Measurements from ENCODE around the gene TUT7.
"Not testable (repeated sequence)": the region's sequence is repeated elsewhere in the genome, so short reads cannot be mapped to it uniquely, and the experiment has no call there.

Gene TUT7, protein sequence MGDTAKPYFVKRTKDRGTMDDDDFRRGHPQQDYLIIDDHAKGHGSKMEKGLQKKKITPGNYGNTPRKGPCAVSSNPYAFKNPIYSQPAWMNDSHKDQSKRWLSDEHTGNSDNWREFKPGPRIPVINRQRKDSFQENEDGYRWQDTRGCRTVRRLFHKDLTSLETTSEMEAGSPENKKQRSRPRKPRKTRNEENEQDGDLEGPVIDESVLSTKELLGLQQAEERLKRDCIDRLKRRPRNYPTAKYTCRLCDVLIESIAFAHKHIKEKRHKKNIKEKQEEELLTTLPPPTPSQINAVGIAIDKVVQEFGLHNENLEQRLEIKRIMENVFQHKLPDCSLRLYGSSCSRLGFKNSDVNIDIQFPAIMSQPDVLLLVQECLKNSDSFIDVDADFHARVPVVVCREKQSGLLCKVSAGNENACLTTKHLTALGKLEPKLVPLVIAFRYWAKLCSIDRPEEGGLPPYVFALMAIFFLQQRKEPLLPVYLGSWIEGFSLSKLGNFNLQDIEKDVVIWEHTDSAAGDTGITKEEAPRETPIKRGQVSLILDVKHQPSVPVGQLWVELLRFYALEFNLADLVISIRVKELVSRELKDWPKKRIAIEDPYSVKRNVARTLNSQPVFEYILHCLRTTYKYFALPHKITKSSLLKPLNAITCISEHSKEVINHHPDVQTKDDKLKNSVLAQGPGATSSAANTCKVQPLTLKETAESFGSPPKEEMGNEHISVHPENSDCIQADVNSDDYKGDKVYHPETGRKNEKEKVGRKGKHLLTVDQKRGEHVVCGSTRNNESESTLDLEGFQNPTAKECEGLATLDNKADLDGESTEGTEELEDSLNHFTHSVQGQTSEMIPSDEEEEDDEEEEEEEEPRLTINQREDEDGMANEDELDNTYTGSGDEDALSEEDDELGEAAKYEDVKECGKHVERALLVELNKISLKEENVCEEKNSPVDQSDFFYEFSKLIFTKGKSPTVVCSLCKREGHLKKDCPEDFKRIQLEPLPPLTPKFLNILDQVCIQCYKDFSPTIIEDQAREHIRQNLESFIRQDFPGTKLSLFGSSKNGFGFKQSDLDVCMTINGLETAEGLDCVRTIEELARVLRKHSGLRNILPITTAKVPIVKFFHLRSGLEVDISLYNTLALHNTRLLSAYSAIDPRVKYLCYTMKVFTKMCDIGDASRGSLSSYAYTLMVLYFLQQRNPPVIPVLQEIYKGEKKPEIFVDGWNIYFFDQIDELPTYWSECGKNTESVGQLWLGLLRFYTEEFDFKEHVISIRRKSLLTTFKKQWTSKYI (N-terminal part only)

DNA sequence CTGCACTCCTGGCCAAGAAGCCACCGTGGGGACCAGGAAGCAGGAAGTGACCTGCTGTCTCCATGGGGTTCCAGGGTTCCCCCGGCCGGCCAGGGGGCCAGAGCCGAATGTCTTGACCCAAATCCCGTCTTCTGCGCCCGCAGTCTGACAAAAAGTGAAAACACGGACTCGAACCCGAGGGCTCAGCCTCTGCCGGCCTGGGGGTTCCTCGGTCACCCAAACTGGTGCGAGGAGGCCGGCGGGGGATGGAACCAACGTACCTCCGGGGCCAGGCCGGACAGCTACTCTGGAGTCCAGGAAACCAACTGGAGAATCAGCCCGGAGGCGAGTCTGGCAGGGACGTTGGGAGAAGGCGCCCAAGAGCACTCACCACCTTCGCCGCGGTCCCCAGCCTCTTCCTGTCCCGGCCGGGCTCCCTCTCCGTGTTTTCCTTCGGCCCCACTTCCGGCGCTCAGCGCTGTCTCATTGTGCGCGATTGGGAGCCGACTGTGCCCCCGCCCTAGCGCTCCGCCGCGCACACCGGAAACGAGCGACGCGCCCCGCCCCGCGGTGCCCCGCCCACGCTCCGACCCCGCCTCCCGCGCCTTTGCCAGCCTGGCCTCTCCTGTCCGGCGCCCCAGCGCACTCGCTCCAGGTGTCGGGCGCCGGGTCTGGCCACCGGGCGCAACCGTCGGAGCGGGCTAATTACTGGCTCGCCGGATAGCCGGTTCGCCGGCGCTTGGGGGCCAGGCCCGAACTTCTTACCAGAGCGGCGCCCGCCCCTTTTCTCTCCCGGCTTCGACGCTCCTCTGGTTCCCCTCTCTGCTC lies at the start of gene TUT7:
TSS of gene TUT7 (minus strand) at position 400 of the 807 bp plus-strand sequence. CDS start 1,211 bp downstream, outside the sequence.
- FAIRE-seq, result no peak

- no peak for FAIRE-seq
Observed at GRCh38 chr9:86402591-86402990, 48.4 kb upstream of the TUT7 start.

GRCh38 chr9:86396412-86396811 lies 42.2 kb upstream of the TUT7 start:
- no peak for FAIRE-seq

- not testable (repeated sequence) for FAIRE-seq
Observed at GRCh38 chr9:86390184-86390583, 36.0 kb upstream of the TUT7 start.

DNA sequence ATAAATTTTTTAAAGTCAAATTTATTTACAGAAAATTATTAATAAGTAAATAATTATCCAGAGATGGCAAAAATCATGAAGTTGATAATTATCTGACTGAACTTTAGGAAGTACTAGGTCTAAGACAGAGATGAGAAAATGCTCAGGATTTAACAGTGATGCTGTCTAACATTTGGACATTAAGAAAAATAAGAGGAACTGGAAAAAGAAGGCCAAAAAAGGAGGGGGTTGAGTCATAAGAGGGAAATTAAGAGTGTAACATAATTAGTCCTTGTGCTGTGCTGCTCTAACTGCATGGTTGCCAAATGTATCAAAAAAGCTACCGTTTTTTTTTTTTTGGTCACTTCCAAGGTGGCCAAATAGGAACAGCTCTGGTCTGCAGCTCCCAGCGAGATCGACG lies 35.4 kb upstream of the TUT7 start:
- FAIRE-seq, result no peak

GRCh38 chr9:86387376-86387775 lies 33.2 kb upstream of the TUT7 start:
- no peak for FAIRE-seq

DNA sequence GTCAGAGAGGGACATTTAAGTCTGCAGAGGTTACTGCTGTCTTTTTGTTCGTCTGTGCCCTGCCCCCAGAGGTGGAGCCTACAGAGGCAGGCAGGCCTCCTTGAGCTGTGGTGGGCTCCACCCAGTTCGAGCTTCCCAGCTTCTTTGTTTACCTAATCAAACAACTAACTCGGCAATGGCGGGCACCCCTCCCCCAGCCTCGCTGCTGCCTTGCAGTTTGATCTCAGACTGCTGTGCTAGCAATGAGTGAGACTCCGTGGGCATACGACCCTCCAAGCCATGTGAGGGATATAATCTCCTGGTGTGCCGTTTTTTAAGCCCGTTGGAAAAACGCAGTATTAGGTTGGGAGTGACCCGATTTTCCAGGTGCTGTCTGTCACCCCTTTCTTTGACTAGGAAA lies 28.8 kb upstream of the TUT7 start:
- not testable (repeated sequence) for FAIRE-seq

GRCh38 chr9:86376016-86376415 lies 21.8 kb upstream of the TUT7 start:
- no peak for FAIRE-seq

DNA sequence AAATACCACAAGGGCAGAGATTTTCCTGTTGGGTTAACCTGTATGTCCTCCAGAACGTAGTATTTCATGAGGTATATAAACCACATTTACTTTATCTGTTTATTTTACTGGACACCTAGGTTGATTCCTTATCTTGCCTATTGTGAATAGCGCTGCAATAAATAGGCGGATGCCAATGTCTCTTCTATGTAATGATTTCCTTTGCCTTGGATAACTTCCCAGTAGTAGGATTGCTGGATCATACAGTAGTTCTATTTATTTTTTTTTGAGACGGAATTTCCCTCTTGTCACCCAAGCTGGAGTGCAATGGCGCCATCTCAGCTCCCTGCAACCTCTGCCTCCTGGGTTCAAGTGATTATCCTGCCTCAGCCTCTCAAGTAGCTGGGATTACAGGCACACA lies 15.6 kb upstream of the TUT7 start:
- FAIRE-seq, result no peak

DNA sequence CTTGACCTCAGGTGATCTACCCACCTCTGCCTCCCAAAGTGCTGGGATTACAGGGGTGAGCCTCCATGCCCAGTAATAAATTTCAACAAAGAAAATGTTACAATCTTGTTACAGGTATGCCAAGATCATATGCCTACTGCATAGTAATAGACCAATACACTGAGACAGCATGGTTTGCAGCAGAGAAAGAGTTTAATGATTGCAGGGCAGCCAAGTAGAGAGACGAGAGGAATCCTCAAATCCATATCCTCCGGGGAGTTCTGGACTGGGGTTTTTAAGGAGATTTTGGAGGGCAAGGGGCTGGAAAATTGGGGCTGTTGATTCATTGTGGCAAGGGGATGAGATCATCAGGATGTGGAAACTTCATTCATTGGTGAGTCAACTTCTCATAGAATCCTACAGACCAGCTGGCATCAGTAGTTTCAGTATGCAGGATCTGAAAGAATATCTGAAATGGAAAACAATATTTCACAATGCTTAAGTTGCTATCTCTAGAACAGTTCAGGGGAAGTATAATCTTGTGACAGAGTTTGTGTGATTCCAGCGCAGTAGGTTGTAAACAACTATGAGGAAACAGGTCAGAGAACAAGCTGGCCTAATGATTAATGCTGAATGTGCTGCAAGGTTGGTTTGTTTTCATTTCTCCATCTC lies 14.8 kb upstream of the TUT7 start:
- FAIRE-seq, result no peak

DNA sequence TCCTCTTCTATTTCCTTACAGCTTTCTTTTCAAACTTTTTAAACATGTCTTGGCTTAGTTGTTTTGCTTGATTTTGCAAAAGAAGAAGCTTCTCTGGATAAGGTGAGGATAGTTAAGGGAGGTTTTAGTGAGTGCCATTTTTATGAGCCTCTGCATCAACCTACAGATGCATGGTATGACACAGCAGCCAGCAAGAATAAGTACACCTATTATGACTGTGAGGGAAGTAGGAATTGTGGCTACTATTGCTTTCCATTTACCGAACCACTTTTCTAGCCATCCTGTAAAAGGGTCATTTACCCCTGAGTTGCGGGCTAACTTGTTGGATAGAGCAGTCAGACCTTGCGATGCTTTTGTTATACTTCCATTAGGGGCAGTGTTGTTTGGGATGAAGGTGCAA lies 7.0 kb upstream of the TUT7 start:
- no peak for FAIRE-seq

DNA sequence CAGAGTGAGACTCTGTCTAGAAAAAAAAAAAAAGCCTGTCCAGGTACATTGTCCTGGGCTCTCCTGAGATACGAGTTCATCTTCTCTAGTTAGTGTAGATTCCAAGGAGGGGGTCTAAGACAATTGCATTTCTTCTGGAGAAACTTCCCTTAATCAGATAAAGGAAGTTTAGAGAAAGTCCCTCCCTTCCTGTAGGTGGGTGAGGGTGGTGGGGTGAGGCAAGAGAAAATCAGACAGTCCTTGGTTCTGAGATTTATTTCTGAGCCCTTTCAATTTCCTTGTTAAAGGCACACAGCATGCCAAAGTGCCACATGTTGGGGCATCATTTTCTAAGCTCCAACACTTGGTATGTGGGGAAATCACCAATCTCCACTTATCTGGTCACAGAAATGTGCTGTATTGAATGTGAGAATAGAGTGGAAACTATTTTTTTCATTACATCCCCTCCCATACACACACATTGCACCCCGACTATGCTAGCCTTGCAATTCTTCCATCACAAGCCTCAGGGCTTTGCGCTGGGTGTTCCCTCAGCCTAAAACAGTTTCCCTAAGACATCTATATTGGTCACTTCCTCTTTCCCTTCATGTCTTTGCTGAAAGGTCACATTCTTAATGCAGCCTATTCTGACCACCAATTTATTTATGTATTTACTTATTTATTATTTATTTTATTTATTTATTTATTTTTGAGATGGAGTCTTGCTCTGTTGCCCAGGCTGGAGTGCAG lies 5.1 kb upstream of the TUT7 start:
- FAIRE-seq, result no peak

- no peak for FAIRE-seq
Observed at GRCh38 chr9:86356871-86357866, 3.0 kb upstream of the TUT7 start.

- FAIRE-seq, result no peak
Observed at GRCh38 chr9:86355814-86356213, 1.6 kb upstream of the TUT7 start.

- FAIRE-seq, result no peak
Observed at GRCh38 chr9:86354818-86355309, 654 bp upstream of the TUT7 start.

DNA sequence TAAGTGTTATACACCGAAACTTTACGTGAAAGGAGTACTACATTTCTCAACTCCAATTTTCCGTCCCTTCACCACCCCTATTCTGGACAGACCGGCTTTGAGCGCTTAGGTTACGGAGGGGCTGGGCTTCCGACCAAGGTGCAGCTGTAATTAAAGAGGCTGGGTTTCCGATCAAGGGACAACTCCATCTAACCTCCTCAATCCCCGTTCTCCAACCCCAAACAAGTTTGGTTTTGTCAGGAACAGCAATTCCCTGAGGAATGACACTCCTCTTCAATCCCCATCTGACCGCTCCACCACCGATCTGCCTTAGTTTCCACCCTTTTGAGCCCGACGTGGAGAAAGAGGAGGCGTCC lies 577 bp downstream of the TUT7 start:
- no peak for FAIRE-seq

DNA sequence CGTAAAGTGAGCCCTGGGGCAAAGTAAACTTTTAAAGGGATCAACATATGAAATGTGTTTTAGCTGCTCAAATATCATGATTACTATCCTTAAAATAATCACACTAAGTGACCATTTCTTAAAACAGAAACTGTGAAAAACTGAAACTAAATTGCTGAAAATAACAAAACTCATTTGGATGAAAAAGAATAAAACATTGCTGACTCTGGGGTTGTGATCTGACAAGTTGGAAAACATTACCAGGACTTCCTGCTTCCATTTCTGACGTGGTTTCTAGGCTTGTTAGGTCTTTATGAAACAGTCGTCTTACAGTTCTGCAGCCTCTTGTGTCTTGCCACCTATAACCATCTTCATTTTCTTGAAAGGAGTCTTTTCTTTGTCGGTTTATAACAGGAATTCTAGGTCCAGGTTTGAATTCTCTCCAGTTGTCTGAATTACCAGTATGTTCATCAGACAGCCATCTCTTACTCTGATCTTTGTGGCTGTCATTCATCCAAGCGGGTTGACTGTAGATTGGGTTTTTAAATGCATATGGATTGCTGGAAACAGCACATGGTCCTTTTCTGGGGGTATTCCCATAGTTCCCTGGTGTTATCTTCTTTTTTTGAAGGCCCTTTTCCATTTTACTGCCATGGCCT lies 1.7 kb downstream of the TUT7 start:
- FAIRE-seq, result no peak

DNA sequence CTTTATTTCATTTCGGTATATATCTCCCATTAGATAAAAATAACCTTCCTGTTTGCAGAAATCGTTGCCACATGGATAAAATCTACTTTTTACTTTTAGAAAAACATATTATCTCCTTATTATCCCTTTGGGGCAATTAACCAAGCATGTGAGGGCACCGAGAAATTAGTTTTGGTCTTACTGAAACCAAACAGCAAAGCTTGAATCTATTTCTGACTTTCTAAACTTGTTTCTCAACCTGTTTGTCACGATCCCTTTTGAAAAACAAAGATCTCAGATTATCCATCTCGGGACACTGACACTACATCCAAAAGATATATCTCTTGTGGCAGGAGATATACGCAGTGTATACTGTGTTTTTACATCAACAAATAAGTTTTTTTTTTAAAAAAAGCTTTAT lies 2.3 kb downstream of the TUT7 start:
- no peak for FAIRE-seq

Data from A204.1 (cell line).